GM21619 (cell line): Measurements from ENCODE around the gene REPS2.

ENCODE experiments used
- ATAC-seq: cut with Tn5 transposase; IDR thresholded peaks from one replicate; pipeline ENCODE4 v1.9.1; 2021; ENCODE audit not compliant: unreplicated experiment

Gene REPS2

GRCh38 chrX:16999275-16999674, 52.8 kb downstream of the REPS2 start:
- ATAC-seq, result no peak

- no peak for ATAC-seq
Measured at GRCh38 chrX:17000751-17001150, 54.3 kb downstream of the REPS2 start.

GRCh38 chrX:17005712-17006368, 59.4 kb downstream of the REPS2 start:
- no peak for ATAC-seq

GRCh38 chrX:17007134-17007768, 60.8 kb downstream of the REPS2 start:
- ATAC-seq, result no peak

- ATAC-seq, result no peak
Measured at GRCh38 chrX:17009856-17010625, 63.6 kb downstream of the REPS2 start.

- ATAC-seq, result no peak
Measured at GRCh38 chrX:17012465-17012864, 66.0 kb downstream of the REPS2 start.

- no peak for ATAC-seq
Measured at GRCh38 chrX:17014216-17014615, 67.8 kb downstream of the REPS2 start.

GRCh38 chrX:17017134-17017533, 70.7 kb downstream of the REPS2 start:
- no peak for ATAC-seq

GRCh38 chrX:17020356-17020755, 73.9 kb downstream of the REPS2 start:
- no peak for ATAC-seq

- no peak for ATAC-seq
Measured at GRCh38 chrX:17020851-17021821, 74.7 kb downstream of the REPS2 start.

GRCh38 chrX:17021851-17022604, 75.6 kb downstream of the REPS2 start:
- no peak for ATAC-seq

GRCh38 chrX:17023661-17024060, 77.2 kb downstream of the REPS2 start:
- ATAC-seq, result no peak

GRCh38 chrX:17024886-17025285, 78.4 kb downstream of the REPS2 start:
- ATAC-seq, result no peak

GRCh38 chrX:17025621-17026302, 79.3 kb downstream of the REPS2 start:
- no peak for ATAC-seq

GRCh38 chrX:17027931-17028330, 81.5 kb downstream of the REPS2 start:
- ATAC-seq, result no peak

GRCh38 chrX:17028356-17028755, 81.9 kb downstream of the REPS2 start:
- ATAC-seq, result no peak

- ATAC-seq, result no peak
Measured at GRCh38 chrX:17030092-17030491, 83.6 kb downstream of the REPS2 start.

GRCh38 chrX:17030580-17031270, 84.3 kb downstream of the REPS2 start:
- no peak for ATAC-seq

- no peak for ATAC-seq
Measured at GRCh38 chrX:17031827-17032226, 85.4 kb downstream of the REPS2 start.
